Thoracic aorta (tissue), 2 donors: ENCODE measurements around the gene MAPK14. TPM values are rescaled to one million over a fixed set of nuclear protein-coding genes. Genes with fewer than 3 reads are reported as not detected.

ENCODE experiments used
- ATAC-seq: fragments of 150-250 bp; one replicate; pipeline ENCODE4 v1.8.0; 2017; ENCODE audit warnings: low read depth; ENCODE audit not compliant: insufficient number of reproducible peaks, low FRiP score
- DNase-seq: peaks from one replicate; pipeline ENCODE4 v3.0.0-alpha.2; 2020; ENCODE audit warnings: low spot score
- H3K27ac ChIP-seq, 2 donors: fragments of 200-600 bp; sonication (generic); 1 replicate in 1 of 2; 2 replicates in 1 of 2; pipeline ENCODE4 v1.5.1; 2016; ENCODE audit warnings: mild to moderate bottlenecking in 2 of 2, moderate library complexity in 2 of 2
- H3K27me3 ChIP-seq: fragments of 200-600 bp; sonication (generic); replicated peaks from 2 replicates; pipeline ENCODE4 v1.6.0; 2016; ENCODE audit warnings: mild to moderate bottlenecking; ENCODE audit not compliant: insufficient read depth
- H3K36me3 ChIP-seq: fragments of 200-600 bp; sonication (generic); one replicate; pipeline ENCODE4 v1.5.1; 2016
- H3K4me1 ChIP-seq, 2 donors: fragments of 200-600 bp; sonication (generic); 1 replicate in 1 of 2; 2 replicates in 1 of 2; pipeline versions ENCODE4 v1.5.1 to v1.6.0; 2016; ENCODE audit warnings: low read depth in 2 of 2, mild to moderate bottlenecking in 1 of 2; ENCODE audit not compliant: control insufficient read depth in 1 of 2
- H3K4me3 ChIP-seq: fragments of 200-600 bp; sonication (generic); 2 replicates; pipeline ENCODE4 v1.5.1; 2016; ENCODE audit warnings: mild to moderate bottlenecking
- H3K9me3 ChIP-seq: fragments of 200-600 bp; sonication (generic); 2 replicates; pipeline ENCODE4 v1.5.1; 2016
- CTCF ChIP-seq: fragments of 200-600 bp; sonication (generic); IDR thresholded peaks from one replicate; pipeline ENCODE4 v1.5.1; 2019; ENCODE audit warnings: antibody characterized with exemption
- total RNA-seq, 2 donors: library from RNA; depleted of rRNA; stranded (reverse); fragments of >200 nt; gene quantifications; one replicate each; pipeline versions ENCODE4 v1.1.0 to v1.2.3, GENCODE V29; 2016

Gene MAPK14
- total RNA-seq, 2 donors from 2014 or later, result 61.9 to 106 TPM

GRCh38 chr6:36023996-36024795, 3.4 kb upstream of the MAPK14 start, which contains the start of gene SLC26A8:
Gene SLC26A8 (minus strand): TSS chr6:36024641. CDS start chr6:36019707, 4,934 bp downstream.
- Histone ChIP-seq H3K9me3 (no peaks in the 10 kb centered on the region), H3K27me3 (no peaks in the 10 kb centered on the region), H3K36me3 (no peaks in the 10 kb centered on the region), H3K4me3 (no peak within 1 kb of the TSS), H3K27ac (no peak within 1 kb of the TSS), H3K4me1 (peaks cover 0 to 5% of the 10 kb centered on the region in 2 donors)
- no peak for ATAC-seq
- no peak for DNase-seq
- TF ChIP-seq CTCF, result no peak

- no peaks in the 10 kb centered on the region for H3K9me3 ChIP-seq
- ATAC-seq (no peak), DNase-seq (no peak)
- peaks cover 9 to 15% of the 10 kb centered on the region in 2 donors for H3K4me1 ChIP-seq
- H3K36me3 ChIP-seq, result no peaks in the 10 kb centered on the region
- H3K27me3 ChIP-seq, result no peaks in the 10 kb centered on the region
- no peak overlapping the region for H3K27ac ChIP-seq
- no peak overlapping the region for H3K4me3 ChIP-seq
- no peak for TF ChIP-seq CTCF
These were observed 2.2 kb upstream of the MAPK14 start for GRCh38 chr6:36025260-36025931.

- no peak overlapping the region for H3K4me3 ChIP-seq
- H3K36me3 ChIP-seq, result no peaks in the 10 kb centered on the region
- H3K27me3 ChIP-seq, result no peaks in the 10 kb centered on the region
- peaks cover 9 to 21% of the 10 kb centered on the region in 2 donors for H3K4me1 ChIP-seq
- ATAC-seq, result no peak
- TF ChIP-seq CTCF, result no peak
- DNase-seq, result no peak
- no peaks in the 10 kb centered on the region for H3K9me3 ChIP-seq
- no peak overlapping the region for H3K27ac ChIP-seq
These were observed 1.7 kb upstream of the MAPK14 start for GRCh38 chr6:36025932-36026327.

- peak; percentile 16 for TF ChIP-seq CTCF
- no peaks in the 10 kb centered on the region for H3K27me3 ChIP-seq
- H3K9me3 ChIP-seq, result no peaks in the 10 kb centered on the region
- peak overlapping the region; percentile 91 for H3K4me3 ChIP-seq
- H3K4me1 ChIP-seq, result peaks cover 31 to 40% of the 10 kb centered on the region in 2 donors
- DNase-seq, result no peak
- peak overlapping the region; percentile 76 to 87 for H3K27ac ChIP-seq
- no peaks in the 10 kb centered on the region for H3K36me3 ChIP-seq
- ATAC-seq, result no peak
These were observed 674 bp downstream of the MAPK14 start for GRCh38 chr6:36028088-36028876.
